Measurements from ENCODE around the gene IFNAR1.

DNA sequence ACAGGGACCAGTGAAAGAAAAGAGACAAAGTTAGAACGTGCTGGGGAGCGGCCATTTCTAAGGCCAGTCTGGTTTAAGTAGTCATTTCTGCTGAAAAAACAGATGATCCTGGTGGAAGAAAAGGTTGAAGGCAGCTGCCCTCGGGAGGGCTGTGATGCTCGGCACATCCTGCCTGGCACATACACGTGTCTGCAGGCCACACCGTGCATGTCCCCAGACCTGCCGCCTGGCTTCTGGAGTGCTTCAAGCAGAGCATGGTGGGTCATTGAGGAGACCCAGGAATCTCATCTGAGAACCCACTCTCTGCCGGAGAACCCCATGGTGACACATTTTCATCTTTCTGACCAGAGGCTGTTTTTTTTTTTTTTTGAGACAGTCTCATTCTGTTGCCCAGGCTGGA is 32.4 kb downstream of the IFNAR1 start:
- no peak for TF ChIP-seq POLR2A (IDR thresholded peaks at IDR 0.05)
- TF ChIP-seq, protein P1, sequence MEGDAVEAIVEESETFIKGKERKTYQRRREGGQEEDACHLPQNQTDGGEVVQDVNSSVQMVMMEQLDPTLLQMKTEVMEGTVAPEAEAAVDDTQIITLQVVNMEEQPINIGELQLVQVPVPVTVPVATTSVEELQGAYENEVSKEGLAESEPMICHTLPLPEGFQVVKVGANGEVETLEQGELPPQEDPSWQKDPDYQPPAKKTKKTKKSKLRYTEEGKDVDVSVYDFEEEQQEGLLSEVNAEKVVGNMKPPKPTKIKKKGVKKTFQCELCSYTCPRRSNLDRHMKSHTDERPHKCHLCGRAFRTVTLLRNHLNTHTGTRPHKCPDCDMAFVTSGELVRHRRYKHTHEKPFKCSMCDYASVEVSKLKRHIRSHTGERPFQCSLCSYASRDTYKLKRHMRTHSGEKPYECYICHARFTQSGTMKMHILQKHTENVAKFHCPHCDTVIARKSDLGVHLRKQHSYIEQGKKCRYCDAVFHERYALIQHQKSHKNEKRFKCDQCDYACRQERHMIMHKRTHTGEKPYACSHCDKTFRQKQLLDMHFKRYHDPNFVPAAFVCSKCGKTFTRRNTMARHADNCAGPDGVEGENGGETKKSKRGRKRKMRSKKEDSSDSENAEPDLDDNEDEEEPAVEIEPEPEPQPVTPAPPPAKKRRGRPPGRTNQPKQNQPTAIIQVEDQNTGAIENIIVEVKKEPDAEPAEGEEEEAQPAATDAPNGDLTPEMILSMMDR (IDR thresholded peaks at IDR 0.05 in 4 of 5, conservative IDR thresholded peaks at IDR 0.05 in 1 of 5) = no peak

Measured in gastrocnemius medialis (tissue), 4 donors.